ENCODE measurements around the gene CCT8.

DNA sequence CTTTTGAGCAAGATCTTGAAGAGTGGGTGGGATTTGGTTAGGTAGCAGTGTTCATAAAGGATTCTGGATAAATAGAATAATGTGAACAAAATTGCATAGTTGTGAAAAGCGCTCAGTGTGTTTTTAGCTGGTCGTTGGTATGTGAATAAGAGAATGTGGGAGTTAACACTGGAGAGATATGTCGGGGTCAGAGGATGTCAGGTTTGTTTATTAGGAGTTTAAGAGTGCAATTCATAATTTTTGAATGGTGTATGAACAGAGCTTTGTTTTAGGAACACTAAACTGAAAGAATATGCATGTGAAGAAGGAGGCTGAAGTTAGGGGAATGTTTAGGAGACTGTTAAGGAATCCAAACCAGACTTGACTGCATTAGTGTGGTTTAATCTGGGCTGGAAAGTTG, 39.6 kb downstream of the CCT8 start:
- TF ChIP-seq, protein P1, sequence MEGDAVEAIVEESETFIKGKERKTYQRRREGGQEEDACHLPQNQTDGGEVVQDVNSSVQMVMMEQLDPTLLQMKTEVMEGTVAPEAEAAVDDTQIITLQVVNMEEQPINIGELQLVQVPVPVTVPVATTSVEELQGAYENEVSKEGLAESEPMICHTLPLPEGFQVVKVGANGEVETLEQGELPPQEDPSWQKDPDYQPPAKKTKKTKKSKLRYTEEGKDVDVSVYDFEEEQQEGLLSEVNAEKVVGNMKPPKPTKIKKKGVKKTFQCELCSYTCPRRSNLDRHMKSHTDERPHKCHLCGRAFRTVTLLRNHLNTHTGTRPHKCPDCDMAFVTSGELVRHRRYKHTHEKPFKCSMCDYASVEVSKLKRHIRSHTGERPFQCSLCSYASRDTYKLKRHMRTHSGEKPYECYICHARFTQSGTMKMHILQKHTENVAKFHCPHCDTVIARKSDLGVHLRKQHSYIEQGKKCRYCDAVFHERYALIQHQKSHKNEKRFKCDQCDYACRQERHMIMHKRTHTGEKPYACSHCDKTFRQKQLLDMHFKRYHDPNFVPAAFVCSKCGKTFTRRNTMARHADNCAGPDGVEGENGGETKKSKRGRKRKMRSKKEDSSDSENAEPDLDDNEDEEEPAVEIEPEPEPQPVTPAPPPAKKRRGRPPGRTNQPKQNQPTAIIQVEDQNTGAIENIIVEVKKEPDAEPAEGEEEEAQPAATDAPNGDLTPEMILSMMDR (IDR thresholded peaks at IDR 0.05), result no peak
- TF ChIP-seq POLR2AphosphoS5 (IDR thresholded peaks at IDR 0.05), result no peak
